ENCODE data around the gene BSX. TPM values are rescaled to one million over a fixed set of nuclear protein-coding genes. Genes with fewer than 3 reads are reported as not detected.
A peak's percentile ranks its signal among the peaks of the same experiment; 100 is the strongest.

The BSX gene
- not detected in 2 replicates for total RNA-seq (2014; rRNA removed; shearing (Covaris generic))

GRCh38 chr11:122981388-122982264, at the start of gene BSX:
TSS of gene BSX (minus strand) at chr11:122981834. CDS start at chr11:122981671, 163 bp downstream.
- H3K9me3 ChIP-seq (replicated peaks) = no peaks in the 10 kb centered on the region
- no peak within 1 kb of the TSS for H3K4me3 ChIP-seq
- DNase-seq = peak; percentile 62 to 69
- no peaks in the 10 kb centered on the region for H3K4me1 ChIP-seq
- H3K36me3 ChIP-seq = no peaks in the 10 kb centered on the region
- no peaks in the 10 kb centered on the region for H3K27me3 ChIP-seq
- no peak within 1 kb of the TSS for H3K27ac ChIP-seq

GRCh38 chr11:123030517-123030916, 48.9 kb upstream of the BSX start:
- no peaks in the 10 kb centered on the region for H3K9me3 ChIP-seq (replicated peaks)
- H3K36me3 ChIP-seq = no peaks in the 10 kb centered on the region

GRCh38 chr11:123020968-123021367, 39.3 kb upstream of the BSX start:
- peak; percentile 17 to 48 for DNase-seq
- H3K36me3 ChIP-seq = no peaks in the 10 kb centered on the region
- H3K27ac ChIP-seq = no peak overlapping the region
- no peaks in the 10 kb centered on the region for H3K27me3 ChIP-seq
- no peaks in the 10 kb centered on the region for H3K9me3 ChIP-seq (replicated peaks)
- no peaks in the 10 kb centered on the region for H3K4me1 ChIP-seq
- H3K4me3 ChIP-seq = no peak overlapping the region

More at GRCh38 chr11:123030517-123030916, 48.9 kb upstream of the BSX start:
- H3K27ac ChIP-seq = no peak overlapping the region
- H3K4me1 ChIP-seq = no peaks in the 10 kb centered on the region
- H3K4me3 ChIP-seq = no peak overlapping the region
- DNase-seq = no peak
- no peaks in the 10 kb centered on the region for H3K27me3 ChIP-seq

- no peak overlapping the region for H3K4me3 ChIP-seq
- H3K36me3 ChIP-seq = no peaks in the 10 kb centered on the region
- H3K27me3 ChIP-seq = no peaks in the 10 kb centered on the region
- no peaks in the 10 kb centered on the region for H3K4me1 ChIP-seq
- no peak for DNase-seq
- H3K27ac ChIP-seq = no peak overlapping the region
- no peaks in the 10 kb centered on the region for H3K9me3 ChIP-seq (replicated peaks)
Measured at GRCh38 chr11:123018702-123019101, 37.1 kb upstream of the BSX start.

- Histone ChIP-seq H3K36me3 (no peaks in the 10 kb centered on the region), H3K27ac (no peak overlapping the region), H3K27me3 (no peaks in the 10 kb centered on the region), H3K9me3 (replicated peaks) (no peaks in the 10 kb centered on the region), H3K4me1 (no peaks in the 10 kb centered on the region), H3K4me3 (no peak overlapping the region)
- no peak for DNase-seq
Measured at GRCh38 chr11:123011510-123011909, 29.9 kb upstream of the BSX start.

- H3K27ac ChIP-seq = no peak overlapping the region
- H3K27me3 ChIP-seq = no peaks in the 10 kb centered on the region
- H3K9me3 ChIP-seq (replicated peaks) = no peaks in the 10 kb centered on the region
- H3K4me3 ChIP-seq = no peak overlapping the region
- no peaks in the 10 kb centered on the region for H3K36me3 ChIP-seq
- no peaks in the 10 kb centered on the region for H3K4me1 ChIP-seq
- no peak for DNase-seq
Measured at GRCh38 chr11:123006860-123007542, 25.4 kb upstream of the BSX start.

GRCh38 chr11:123000721-123001120, 19.1 kb upstream of the BSX start:
- H3K9me3 ChIP-seq (replicated peaks) = no peaks in the 10 kb centered on the region
- H3K4me3 ChIP-seq = no peak overlapping the region
- H3K27ac ChIP-seq = no peak overlapping the region
- no peaks in the 10 kb centered on the region for H3K27me3 ChIP-seq
- no peaks in the 10 kb centered on the region for H3K36me3 ChIP-seq
- DNase-seq = no peak
- H3K4me1 ChIP-seq = no peaks in the 10 kb centered on the region

- no peaks in the 10 kb centered on the region for H3K27me3 ChIP-seq
- no peaks in the 10 kb centered on the region for H3K9me3 ChIP-seq (replicated peaks)
- no peak overlapping the region for H3K27ac ChIP-seq
- DNase-seq = no peak
- no peaks in the 10 kb centered on the region for H3K36me3 ChIP-seq
- H3K4me3 ChIP-seq = no peak overlapping the region
- no peaks in the 10 kb centered on the region for H3K4me1 ChIP-seq
Measured at GRCh38 chr11:122998727-122999366, 17.2 kb upstream of the BSX start.

- Histone ChIP-seq H3K4me1 (no peaks in the 10 kb centered on the region), H3K27ac (no peak overlapping the region), H3K4me3 (no peak overlapping the region), H3K27me3 (no peaks in the 10 kb centered on the region), H3K36me3 (no peaks in the 10 kb centered on the region), H3K9me3 (replicated peaks) (no peaks in the 10 kb centered on the region)
- DNase-seq = no peak
Measured at GRCh38 chr11:122995526-122995925, 13.9 kb upstream of the BSX start.

GRCh38 chr11:122984186-122985011, 2.8 kb upstream of the BSX start:
- H3K27ac ChIP-seq = no peak overlapping the region
- H3K4me3 ChIP-seq = no peak overlapping the region
- H3K27me3 ChIP-seq = no peaks in the 10 kb centered on the region
- no peaks in the 10 kb centered on the region for H3K4me1 ChIP-seq
- H3K9me3 ChIP-seq (replicated peaks) = no peaks in the 10 kb centered on the region
- H3K36me3 ChIP-seq = no peaks in the 10 kb centered on the region
- no peak for DNase-seq

- Histone ChIP-seq H3K27me3 (no peaks in the 10 kb centered on the region), H3K4me3 (no peak overlapping the region), H3K9me3 (replicated peaks) (no peaks in the 10 kb centered on the region), H3K27ac (no peak overlapping the region), H3K4me1 (no peaks in the 10 kb centered on the region), H3K36me3 (no peaks in the 10 kb centered on the region)
- DNase-seq = no peak
Measured at GRCh38 chr11:122983438-122984185, 2.0 kb upstream of the BSX start.

GRCh38 chr11:122979815-122980595, 1.6 kb downstream of the BSX start:
- no peaks in the 10 kb centered on the region for H3K4me1 ChIP-seq

GRCh38 chr11:122979103-122979814, 2.4 kb downstream of the BSX start:
- H3K9me3 ChIP-seq (replicated peaks) = no peaks in the 10 kb centered on the region
- H3K36me3 ChIP-seq = no peaks in the 10 kb centered on the region
- no peaks in the 10 kb centered on the region for H3K27me3 ChIP-seq
- H3K27ac ChIP-seq = no peak overlapping the region
- H3K4me1 ChIP-seq = no peaks in the 10 kb centered on the region
- no peak for DNase-seq
- H3K4me3 ChIP-seq = no peak overlapping the region

More at GRCh38 chr11:122979815-122980595, 1.6 kb downstream of the BSX start:
- Histone ChIP-seq H3K36me3 (no peaks in the 10 kb centered on the region), H3K9me3 (replicated peaks) (no peaks in the 10 kb centered on the region), H3K4me3 (no peak overlapping the region), H3K27ac (no peak overlapping the region), H3K27me3 (no peaks in the 10 kb centered on the region)
- no peak for DNase-seq

Data from SJCRH30 (cell line).